ENCODE results near the gene TBX15. TPM values are rescaled to one million over a fixed set of nuclear protein-coding genes. Genes with fewer than 3 reads are reported as not detected.

TBX15 gene
- total and polyA plus RNA-seq, 4 donors = 0.07 to 0.31 (median 0.24) TPM

DNA sequence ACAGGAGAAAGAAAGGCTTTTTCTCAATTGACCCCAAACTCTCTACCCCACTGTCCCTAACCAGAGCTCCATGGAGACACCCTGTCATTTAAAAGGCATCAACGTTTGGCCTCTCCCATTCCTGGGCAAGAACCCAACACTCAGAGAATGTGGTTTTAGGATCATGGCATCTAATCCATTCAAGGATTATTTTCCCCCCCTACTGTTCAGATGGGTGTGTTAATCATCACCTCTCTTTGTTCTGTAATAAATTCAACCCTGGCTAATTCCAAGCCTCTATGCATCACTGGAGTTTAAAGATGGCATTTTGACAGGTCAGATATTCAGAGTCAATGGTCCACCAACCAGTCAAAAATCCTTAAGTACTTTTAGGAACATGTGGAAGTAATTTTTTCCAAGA is 42.7 kb downstream of the TBX15 start:
- H3K9ac ChIP-seq (ENCODE audit: insufficient read depth in 1 of 2, low read length in 2 of 2) = no peak overlapping the region
- 38 to 75% methylated on average over 1 of the region's 1 CpG for WGBS, 2 donors
- TF ChIP-seq, protein P1, sequence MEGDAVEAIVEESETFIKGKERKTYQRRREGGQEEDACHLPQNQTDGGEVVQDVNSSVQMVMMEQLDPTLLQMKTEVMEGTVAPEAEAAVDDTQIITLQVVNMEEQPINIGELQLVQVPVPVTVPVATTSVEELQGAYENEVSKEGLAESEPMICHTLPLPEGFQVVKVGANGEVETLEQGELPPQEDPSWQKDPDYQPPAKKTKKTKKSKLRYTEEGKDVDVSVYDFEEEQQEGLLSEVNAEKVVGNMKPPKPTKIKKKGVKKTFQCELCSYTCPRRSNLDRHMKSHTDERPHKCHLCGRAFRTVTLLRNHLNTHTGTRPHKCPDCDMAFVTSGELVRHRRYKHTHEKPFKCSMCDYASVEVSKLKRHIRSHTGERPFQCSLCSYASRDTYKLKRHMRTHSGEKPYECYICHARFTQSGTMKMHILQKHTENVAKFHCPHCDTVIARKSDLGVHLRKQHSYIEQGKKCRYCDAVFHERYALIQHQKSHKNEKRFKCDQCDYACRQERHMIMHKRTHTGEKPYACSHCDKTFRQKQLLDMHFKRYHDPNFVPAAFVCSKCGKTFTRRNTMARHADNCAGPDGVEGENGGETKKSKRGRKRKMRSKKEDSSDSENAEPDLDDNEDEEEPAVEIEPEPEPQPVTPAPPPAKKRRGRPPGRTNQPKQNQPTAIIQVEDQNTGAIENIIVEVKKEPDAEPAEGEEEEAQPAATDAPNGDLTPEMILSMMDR (IDR thresholded peaks at IDR 0.05; ENCODE audit: control extremely low read depth, extremely low read depth) = no peak
- H3K9me3 ChIP-seq (ENCODE audit: control insufficient read depth in 4 of 4, insufficient read depth in 3 of 4, low read length in 3 of 4) = peaks cover 0 to 3% (median 0%) of the 10 kb centered on the region in 4 donors
- H3K4me1 ChIP-seq (ENCODE audit: control insufficient read depth in 5 of 5, insufficient read depth in 5 of 5, low read length in 5 of 5) = peaks cover 0 to 35% (median 3%) of the 10 kb centered on the region in 5 donors
- H3K27ac ChIP-seq (ENCODE audit: low read depth in 1 of 2, low read length in 1 of 2) = no peak overlapping the region
- no peak for ATAC-seq (ENCODE audit: insufficient read depth, low FRiP score)
- H3K4me3 ChIP-seq = no peak overlapping the region
- H3K36me3 ChIP-seq (ENCODE audit: control insufficient read depth in 4 of 4, insufficient read depth in 4 of 4, low read length in 4 of 4) = no peaks in the 10 kb centered on the region
- DNase-seq = no peak
- H3K27me3 ChIP-seq (ENCODE audit: control insufficient read depth in 3 of 3, insufficient read depth in 3 of 3, low read length in 2 of 3) = no peaks in the 10 kb centered on the region

DNA sequence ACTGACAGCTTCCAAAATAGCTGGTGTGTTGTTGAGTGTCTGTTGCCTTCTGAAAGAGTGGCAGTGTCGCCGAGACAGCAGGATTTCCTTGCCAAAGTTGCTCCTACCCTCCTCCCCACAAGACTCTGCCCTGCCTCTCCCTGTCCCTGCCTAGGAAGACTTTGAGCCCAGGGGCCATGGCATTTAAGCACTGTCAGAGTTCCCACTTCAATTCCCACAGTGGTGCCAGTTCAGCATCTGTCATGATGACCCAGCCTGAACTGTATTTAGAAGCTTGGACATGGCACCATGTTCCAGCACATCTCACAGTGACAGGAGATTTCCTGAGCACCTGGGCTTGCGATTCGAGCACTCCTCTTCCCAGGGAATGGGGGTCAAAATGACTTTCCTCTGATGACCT is 43.6 kb downstream of the TBX15 start:
- WGBS, 2 donors = 62 to 67% methylated on average over 4 of the region's 4 CpGs
- TF ChIP-seq, protein P1 (IDR thresholded peaks at IDR 0.05; ENCODE audit: control extremely low read depth, extremely low read depth) = no peak
- Histone ChIP-seq H3K9me3 (ENCODE audit: control insufficient read depth in 4 of 4, insufficient read depth in 3 of 4, low read length in 3 of 4) (peaks cover 0 to 3% (median 0%) of the 10 kb centered on the region in 4 donors), H3K4me3 (no peak overlapping the region), H3K27me3 (ENCODE audit: control insufficient read depth in 3 of 3, insufficient read depth in 3 of 3, low read length in 2 of 3) (no peaks in the 10 kb centered on the region), H3K9ac (ENCODE audit: insufficient read depth in 1 of 2, low read length in 2 of 2) (no peak overlapping the region), H3K36me3 (ENCODE audit: control insufficient read depth in 4 of 4, insufficient read depth in 4 of 4, low read length in 4 of 4) (no peaks in the 10 kb centered on the region), H3K27ac (ENCODE audit: low read depth in 1 of 2, low read length in 1 of 2) (no peak overlapping the region), H3K4me1 (ENCODE audit: control insufficient read depth in 5 of 5, insufficient read depth in 5 of 5, low read length in 5 of 5) (peaks cover 0 to 26% (median 3%) of the 10 kb centered on the region in 5 donors)
- ATAC-seq (ENCODE audit: insufficient read depth, low FRiP score) = no peak
- no peak for DNase-seq

DNA sequence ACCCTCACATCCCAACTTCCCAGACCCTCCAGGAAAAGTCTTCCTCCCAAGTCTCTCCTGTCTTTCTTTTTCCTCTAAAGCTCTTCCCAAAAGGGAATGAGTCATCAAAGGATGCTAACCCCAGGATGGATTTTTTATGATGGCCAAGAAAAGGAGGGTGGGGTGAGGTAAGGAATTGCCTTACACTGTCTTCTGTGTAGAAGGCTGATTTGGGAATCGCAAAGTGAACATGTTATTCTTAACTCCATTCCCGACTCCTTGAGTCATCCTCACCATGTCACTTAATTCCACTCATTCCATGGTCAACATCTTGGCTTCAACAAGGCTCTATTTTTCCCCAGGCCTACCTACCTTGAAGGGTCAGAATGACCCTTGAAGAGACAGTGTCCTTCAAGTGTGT is 44.0 kb downstream of the TBX15 start:
- Histone ChIP-seq H3K27ac (ENCODE audit: low read depth in 1 of 2, low read length in 1 of 2) (no peak overlapping the region), H3K9ac (ENCODE audit: insufficient read depth in 1 of 2, low read length in 2 of 2) (no peak overlapping the region), H3K27me3 (ENCODE audit: control insufficient read depth in 3 of 3, insufficient read depth in 3 of 3, low read length in 2 of 3) (no peaks in the 10 kb centered on the region), H3K4me3 (no peak overlapping the region), H3K36me3 (ENCODE audit: control insufficient read depth in 4 of 4, insufficient read depth in 4 of 4, low read length in 4 of 4) (no peaks in the 10 kb centered on the region), H3K9me3 (ENCODE audit: control insufficient read depth in 4 of 4, insufficient read depth in 3 of 4, low read length in 3 of 4) (peaks cover 0 to 3% (median 0%) of the 10 kb centered on the region in 4 donors), H3K4me1 (ENCODE audit: control insufficient read depth in 5 of 5, insufficient read depth in 5 of 5, low read length in 5 of 5) (peaks cover 0 to 22% (median 3%) of the 10 kb centered on the region in 5 donors)
- 92 to 93% methylated on average over 2 of the region's 2 CpGs for WGBS, 2 donors
- ATAC-seq (ENCODE audit: insufficient read depth, low FRiP score) (no peak), DNase-seq (no peak)
- TF ChIP-seq, protein P1 (IDR thresholded peaks at IDR 0.05; ENCODE audit: control extremely low read depth, extremely low read depth) = no peak

DNA sequence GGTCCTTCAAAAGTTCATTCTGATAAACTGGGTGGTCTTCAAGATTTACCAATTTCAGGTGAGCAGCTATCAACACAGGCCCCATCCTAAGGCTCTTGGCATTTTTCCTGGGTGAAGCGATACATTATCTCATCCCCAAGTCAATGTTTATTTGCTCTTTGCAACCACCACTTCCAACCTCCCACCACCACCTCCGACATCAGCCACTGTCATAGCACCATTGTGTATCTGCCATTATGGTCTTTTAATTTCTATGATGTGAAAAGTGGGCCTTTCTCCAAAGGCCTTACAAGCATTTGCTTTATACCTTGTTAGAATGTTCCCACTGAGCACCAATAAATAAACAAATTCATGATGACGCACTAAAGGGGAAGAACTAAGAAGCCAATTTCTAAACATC is 47.2 kb downstream of the TBX15 start:
- 52 to 65% methylated on average over 3 of the region's 3 CpGs for WGBS, 2 donors
- TF ChIP-seq, protein P1 (IDR thresholded peaks at IDR 0.05; ENCODE audit: control extremely low read depth, extremely low read depth) = no peak

More for the DNA sequence above, 47.2 kb downstream of the TBX15 start:
- ATAC-seq (ENCODE audit: insufficient read depth, low FRiP score) = no peak
- H3K4me3 ChIP-seq = no peak overlapping the region
- H3K4me1 ChIP-seq (ENCODE audit: control insufficient read depth in 5 of 5, insufficient read depth in 5 of 5, low read length in 5 of 5) = no peaks in the 10 kb centered on the region
- no peak overlapping the region for H3K27ac ChIP-seq (ENCODE audit: low read depth in 1 of 2, low read length in 1 of 2)
- H3K9ac ChIP-seq (ENCODE audit: insufficient read depth in 1 of 2, low read length in 2 of 2) = no peak overlapping the region
- no peaks in the 10 kb centered on the region for H3K9me3 ChIP-seq (ENCODE audit: control insufficient read depth in 4 of 4, insufficient read depth in 3 of 4, low read length in 3 of 4)
- H3K36me3 ChIP-seq (ENCODE audit: control insufficient read depth in 4 of 4, insufficient read depth in 4 of 4, low read length in 4 of 4) = no peaks in the 10 kb centered on the region
- no peak for DNase-seq
- no peaks in the 10 kb centered on the region for H3K27me3 ChIP-seq (ENCODE audit: control insufficient read depth in 3 of 3, insufficient read depth in 3 of 3, low read length in 2 of 3)

Data from lung (tissue), 12 donors.